ENCODE data around the gene CCL3. TPM values are rescaled to one million over a fixed set of nuclear protein-coding genes. Genes with fewer than 3 reads are reported as not detected.

The CCL3 gene
- total and polyA plus RNA-seq, 2 experiments from 2014 or later = not detected

GRCh38 chr17:36068524-36068923 is 21.4 kb downstream of the CCL3 start:
- Mint-ChIP-seq H3K27ac (no peak overlapping the region), H3K36me3 (ENCODE audit: low read depth) (no peaks in the 10 kb centered on the region; the same call in 2 of the 3 replicates), H3K4me1 (no peaks in the 10 kb centered on the region; the same call in 2 of the 3 replicates), H3K4me3 (no peak overlapping the region), H3K9me3 (no peaks in the 10 kb centered on the region; the same call in 2 of the 3 replicates), H3K27me3 (ENCODE audit: insufficient read depth, low read depth, poor library complexity) (no peaks in the 10 kb centered on the region)
- ATAC-seq (no peak), DNase-seq (ENCODE audit: low spot score) (peak; percentile 39)
- no peaks in the 10 kb centered on the region for H3K79me2 ChIP-seq (replicated peaks; ENCODE audit: insufficient read depth)
- no peak overlapping the region for H3K4me3 ChIP-seq
- no peaks in the 10 kb centered on the region for H3K36me3 ChIP-seq (ENCODE audit: insufficient read depth)
- H2AFZ ChIP-seq = peak overlapping the region; percentile 66; the same call in 1 of the 2 replicates
- no peak overlapping the region for H3K4me2 ChIP-seq
- TF ChIP-seq CTCF (conservative IDR thresholded peaks at IDR 0.05; ENCODE audit: low read depth in 2 of 2) (no peak), EZH2 (IDR thresholded peaks at IDR 0.05; ENCODE audit: low read depth, unreplicated experiment) (no peak), REST (IDR thresholded peaks at IDR 0.05; ENCODE audit: unreplicated experiment) (no peak), ZNF462 (CRISPR knock-in tag; IDR thresholded peaks at IDR 0.05) (no peak), STAT1 (IDR thresholded peaks at IDR 0.05; ENCODE audit: unreplicated experiment) (no peak), NANOG (IDR thresholded peaks at IDR 0.05; ENCODE audit: borderline replicate concordance) (no peak)
- H3K9me2 ChIP-seq (ENCODE audit: insufficient read depth) = peaks cover 11% of the 10 kb centered on the region
- no peak overlapping the region for H3K27ac ChIP-seq (ENCODE audit: low read depth)
- no peaks in the 10 kb centered on the region for H3F3A ChIP-seq (replicated peaks; ENCODE audit: low read depth)
- no peaks in the 10 kb centered on the region for H4K20me1 ChIP-seq (replicated peaks; ENCODE audit: insufficient read depth)
- H3K4me1 ChIP-seq (ENCODE audit: insufficient read depth) = no peaks in the 10 kb centered on the region
- no peaks in the 10 kb centered on the region for H3K27me3 ChIP-seq (ENCODE audit: insufficient read depth)
